COLO829 (cell line): ENCODE measurements around the gene OCRL.
A peak's percentile ranks its signal among the peaks of the same experiment; 100 is the strongest.
"Not testable (repeated sequence)": the region's sequence is repeated elsewhere in the genome, so short reads cannot be mapped to it uniquely, and the experiment has no call there.

Experiments
- DNase-seq: peaks from one replicate; pipeline ENCODE4 v3.0.0; 2012; ENCODE audit warnings: low spot score

OCRL gene

DNA sequence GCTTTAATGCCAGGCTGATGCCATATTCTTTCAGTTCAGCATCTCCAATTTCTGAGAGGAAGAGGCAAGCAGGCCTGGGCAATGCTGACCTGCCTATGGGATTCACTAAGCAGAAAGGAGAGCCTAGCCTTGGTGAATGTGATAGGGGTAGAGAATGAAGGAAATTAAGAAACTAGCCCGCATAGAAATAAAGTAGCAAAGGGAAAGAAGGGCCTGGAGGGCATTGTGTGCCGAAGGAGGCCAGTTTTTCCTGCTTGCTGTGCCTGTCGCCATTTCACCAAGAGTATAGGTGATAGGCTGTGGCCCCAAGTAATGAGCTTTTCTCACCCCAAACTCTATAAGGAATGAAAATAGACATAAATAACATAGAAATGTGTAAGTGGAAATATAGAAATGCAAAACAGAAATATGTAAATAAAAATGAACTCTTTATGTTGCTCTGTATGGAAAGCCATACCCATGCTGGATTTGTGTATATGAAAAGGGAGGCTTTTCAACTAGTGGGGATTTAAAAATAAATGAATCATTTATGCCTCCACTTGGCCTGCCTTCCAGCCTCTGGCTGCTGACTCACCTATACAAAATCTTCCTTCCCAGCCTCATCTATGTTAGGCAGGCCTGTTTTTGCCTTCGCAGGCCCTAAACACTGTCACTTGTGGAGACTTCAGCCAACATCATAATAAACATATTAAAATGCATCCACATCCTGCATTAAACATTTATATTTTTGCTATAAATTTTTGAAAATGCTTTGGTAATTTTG, 5.1 kb upstream of the OCRL start:
- peak; percentile 24 for DNase-seq

DNA sequence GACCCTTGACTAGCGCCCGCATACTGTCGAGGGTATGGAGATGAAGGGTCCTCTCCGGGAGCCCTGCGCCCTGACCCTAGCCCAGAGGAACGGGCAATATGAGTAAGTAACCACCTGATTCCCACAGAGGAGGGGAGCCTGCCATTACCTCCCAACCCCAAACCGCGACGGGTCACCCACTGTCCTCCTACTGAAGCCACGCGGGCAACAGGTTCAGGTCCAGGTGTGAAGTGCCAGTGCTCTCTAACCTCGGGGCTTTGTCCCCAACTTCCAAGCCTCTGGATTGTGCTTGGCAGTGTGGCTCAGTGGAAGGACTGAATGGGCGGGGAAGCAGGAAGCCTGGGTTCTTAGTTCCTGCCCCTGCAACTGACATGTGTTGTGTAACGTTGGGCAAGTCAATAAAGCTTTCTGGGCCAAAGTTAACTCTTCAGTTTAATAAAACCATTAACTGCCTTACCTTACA, 694 bp downstream of the OCRL start:
- DNase-seq: no peak

DNA sequence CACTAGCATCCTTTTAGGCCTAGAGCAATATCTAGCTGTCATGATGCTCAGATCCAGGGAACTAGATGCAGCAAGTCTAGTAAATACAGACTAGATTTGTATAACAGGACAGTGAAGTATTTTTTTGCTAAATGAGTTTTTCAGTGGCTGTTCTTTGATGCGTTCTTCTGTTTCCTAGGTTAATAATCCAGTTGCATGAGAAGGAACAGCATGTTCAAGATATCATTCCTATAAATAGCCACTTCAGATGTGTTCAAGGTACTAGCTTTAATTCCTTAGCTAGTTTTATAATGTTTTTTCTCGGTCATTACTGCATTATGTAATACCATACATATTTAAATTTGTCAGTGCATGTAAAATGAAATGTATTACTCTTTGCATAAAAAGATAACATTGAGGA, 4.7 kb downstream of the OCRL start:
- DNase-seq: no peak

DNA sequence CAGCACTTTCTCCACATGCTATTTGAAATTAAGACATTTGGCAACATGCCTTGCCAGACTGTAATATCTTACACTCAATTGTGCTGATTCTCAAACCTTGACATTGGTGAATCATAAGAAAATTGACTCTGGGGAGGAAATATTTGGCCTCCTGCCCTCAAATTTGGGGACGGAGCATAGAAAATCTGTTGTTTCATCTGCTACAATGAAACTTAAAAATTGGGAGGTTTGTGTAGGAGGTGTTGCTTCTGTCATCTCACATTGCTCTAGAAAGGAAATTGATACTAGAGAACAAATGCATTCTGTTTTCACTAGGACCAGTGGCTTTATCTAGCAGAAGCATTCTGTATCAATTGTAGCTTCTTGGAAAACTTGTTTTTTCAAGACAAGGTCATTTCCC, 5.3 kb downstream of the OCRL start:
- DNase-seq: no peak

DNA sequence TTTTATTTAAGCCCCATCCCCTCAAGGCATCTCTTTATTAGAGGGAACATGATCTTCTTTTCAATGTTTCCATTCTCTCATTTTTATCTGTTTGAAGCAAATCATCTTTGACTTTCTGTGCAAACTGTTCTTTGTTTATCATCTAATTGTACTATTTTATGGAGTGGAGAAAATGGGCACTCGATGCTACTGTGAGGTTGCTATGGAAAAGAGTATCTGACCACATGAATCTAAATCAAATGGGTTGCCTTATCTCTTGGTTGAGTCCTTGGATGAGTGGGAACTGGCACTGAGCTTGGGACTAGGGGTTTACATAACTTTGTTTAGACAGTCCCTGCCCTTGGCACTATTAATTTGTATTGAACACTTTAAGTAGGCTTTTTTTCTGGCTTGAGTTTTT, 9.1 kb downstream of the OCRL start:
- no peak for DNase-seq

DNA sequence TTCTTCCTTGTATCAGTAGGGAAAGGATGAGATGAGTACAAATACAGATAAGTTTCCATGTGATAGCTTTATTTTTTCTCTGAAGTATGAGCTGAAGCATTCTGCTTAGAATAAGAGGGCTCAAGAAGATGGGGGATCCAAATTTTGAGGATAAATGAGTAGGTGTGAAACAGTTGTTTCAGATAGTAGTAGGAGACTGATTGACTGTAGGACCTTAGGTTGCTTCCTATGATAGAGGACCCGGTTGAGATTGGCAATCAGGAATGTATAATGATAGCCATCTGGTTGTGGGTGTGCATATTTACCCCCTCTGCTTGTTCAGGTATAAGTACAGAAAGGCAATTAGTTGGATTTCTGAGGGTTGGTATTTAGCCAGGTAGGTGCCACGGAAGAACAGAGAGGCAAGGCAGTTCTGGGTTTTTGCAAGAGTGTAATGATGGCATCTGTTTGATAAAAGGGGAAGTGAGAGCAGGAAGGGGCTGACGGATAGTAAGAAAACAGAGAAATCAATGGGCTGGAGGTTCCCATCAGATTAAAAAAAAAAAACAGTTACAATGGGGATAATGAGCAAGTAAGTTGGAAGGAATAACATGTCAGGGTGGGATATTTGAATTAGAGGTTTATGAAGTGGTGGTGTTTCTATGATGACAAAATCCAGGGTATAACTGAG, 13.7 kb downstream of the OCRL start:
- no peak for DNase-seq

DNA sequence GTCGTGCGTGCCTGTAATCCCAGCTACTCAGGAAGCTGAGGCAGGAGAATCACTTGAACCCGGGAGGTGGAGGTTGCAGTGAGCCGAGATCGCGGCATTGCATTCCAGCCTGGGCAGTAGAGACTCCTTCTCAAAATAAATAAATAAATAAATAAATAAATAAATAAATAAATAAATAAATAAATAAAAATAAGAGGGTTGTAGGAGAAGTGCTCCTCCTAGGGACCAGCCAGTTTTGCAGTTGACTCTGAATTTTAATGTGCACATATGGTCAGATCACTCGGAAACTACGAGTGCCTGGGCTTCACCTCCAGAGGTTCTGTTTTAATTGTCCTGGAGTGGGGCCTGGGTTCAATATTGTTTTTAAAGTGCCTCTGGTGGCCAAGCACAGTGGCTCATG, 14.8 kb downstream of the OCRL start:
- DNase-seq: not testable (repeated sequence)

DNA sequence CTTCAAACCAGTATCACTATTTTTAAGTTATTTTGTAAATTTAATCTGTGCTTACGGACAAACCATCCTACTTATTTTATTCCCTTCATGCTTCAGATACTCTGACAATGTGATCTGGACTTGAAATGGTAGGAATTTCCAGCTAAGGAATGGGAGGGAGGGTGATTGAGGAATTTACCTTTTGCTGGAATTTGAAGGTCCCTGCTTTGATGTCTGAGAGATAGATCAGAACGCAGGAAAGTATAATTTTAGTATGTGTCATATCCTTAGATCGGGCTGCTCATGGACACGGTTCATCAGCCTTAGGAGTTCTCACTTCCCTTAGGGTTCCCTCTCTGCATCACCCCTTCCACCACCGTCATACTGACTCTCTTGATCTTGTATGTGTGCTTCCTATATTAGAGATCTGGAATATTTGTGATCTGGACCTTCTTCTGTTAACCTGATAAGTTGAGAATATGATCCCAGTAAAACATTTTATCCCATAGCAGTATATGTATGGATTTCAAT, 16.8 kb downstream of the OCRL start:
- DNase-seq: no peak

DNA sequence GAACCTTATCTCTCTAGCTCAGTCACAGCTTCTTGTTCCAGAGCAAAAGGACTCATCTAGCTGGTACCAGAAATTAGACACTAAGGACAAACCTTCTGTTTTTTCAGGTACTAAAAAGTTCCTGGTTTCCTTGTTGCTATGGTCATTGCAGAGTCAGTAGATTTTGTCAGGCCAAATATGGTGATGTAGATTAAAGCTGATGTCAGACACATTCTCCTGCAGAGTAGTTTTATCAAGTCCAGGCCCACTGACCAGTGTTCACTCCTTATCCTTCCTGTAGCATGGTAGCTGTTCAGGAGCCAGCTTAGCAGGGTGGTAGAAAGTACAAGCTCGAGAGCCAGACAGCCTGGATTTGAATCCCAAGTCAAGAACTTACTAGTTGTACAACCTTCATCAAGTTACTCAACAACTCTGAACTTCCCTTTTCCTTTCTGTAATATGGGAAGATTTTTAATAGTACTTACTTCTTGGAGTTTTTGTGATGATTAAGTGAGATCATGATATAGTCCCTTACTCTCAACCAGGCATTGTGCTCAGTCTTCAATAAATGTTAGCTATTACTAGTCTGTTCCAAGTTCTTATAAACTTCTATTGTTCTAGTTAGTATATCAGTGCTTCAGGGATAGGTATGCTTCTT, 17.9 kb downstream of the OCRL start:
- no peak for DNase-seq

DNA sequence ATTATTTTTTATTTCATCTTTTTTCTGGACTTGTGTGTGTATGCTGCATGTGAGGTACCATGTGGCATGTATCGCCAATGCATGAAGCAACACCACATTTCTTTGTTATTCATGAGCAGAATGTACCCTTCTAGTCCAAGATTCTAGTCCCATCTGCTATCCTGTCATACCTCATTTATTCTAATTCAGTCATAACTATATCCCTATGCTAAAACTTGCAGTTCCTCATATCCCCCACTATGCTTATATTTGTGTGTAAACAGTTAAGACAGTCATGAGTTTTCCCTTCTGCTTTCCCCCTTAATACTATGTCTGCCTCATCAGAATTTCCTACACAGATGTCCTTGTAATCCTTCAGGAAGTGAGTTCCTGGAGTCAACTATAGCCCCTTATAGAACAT, 19.7 kb downstream of the OCRL start:
- DNase-seq: no peak

DNA sequence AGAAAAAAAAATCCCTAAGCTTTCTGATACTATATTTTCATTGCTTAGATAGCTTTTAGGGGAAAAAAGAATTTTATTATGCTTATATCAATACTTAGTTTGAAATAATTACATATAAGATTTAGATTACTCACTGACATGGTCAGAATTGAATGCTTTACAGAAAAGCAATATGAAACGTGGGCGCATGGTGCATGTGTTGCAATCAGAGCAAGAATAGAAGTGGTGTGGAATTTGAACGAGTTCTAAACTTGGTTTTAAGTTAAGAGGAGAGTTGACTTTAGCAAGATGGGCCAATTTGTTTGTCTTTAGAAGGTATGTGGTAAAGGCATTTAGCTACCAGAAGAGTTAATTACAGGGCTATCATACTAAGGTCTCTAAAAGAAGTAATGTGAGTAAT, 21.4 kb downstream of the OCRL start:
- DNase-seq: no peak

DNA sequence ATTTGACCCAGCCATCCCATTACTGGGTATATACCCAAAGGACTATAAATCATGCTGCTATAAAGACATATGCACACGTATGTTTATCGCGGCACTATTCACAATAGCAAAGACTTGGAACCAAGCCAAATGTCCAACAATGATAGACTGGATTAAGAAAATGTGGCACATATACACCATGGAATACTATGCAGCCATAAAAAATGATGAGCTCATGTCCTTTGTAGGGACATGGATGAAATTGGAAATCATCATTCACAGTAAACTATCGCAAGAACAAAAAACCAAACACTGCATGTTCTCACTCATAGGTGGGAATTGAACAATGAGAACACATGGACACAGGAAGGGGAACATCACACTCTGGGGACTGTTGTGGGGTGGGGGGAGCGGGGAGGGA, 24.3 kb downstream of the OCRL start:
- not testable (repeated sequence) for DNase-seq

DNA sequence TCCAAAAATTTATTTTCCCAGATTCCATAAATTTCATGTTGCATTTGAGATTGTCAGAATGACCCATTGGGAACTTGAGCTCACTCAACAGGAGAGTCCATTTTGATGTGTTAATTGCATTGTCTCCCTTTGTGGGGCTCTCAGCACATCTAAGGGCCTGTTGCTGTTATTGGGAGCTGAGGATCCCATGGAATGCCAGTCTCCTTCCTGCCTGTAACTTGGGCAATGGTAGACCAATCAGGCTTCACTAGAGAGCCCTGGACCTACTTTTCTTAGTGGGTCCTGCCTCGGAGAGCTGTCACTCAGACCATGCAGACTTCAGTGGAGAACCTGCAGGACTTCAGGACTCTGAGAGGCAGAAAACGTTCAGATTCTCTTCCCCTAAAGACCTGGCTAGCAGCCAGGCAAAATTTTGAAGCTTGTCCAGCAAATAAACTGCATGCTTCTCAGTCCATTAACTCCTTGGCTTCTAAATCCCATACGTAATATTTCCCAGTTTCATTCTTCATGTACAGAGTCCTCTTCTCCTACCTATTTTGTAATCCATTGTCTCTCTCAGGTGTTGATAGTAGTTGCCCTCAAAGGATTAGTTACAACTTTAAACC, 25.1 kb downstream of the OCRL start:
- DNase-seq: no peak

DNA sequence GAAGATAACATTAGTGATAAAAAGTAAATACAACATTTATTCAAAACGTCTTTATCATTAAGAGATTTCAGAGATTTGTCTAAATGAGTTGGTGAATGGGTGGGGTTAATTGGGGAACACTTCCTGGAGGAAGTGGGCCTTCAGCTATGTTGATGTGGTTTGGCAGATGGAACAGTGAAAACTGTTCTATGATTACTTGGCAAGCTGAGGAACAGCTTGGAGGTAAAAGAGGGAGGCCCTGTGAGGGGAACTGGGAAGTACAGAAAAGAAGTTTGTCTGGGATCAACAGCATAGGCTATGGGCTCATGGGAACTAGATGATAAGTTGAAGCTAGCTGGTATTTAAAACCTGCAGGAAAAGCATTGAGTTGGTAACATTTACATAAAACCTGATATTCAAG, 26.0 kb downstream of the OCRL start:
- DNase-seq: no peak

DNA sequence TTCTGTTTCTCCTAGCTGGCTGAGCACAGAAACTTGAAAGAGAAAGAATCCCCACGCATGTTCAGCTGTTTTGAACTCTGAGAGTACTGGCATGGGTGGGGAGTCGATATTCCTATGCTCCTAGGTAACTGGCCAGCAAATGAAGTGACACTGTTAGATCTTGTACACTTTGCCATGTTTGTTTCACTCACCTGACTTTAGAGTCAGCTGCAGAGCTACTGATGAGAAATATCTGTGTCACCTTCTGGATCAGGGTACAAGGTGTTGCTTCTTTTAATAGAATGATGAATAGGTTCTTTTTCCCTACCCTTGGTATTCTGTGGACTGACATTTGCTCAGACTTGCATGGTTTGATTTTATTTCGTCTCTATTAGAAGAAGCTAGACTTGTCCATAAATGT, 28.3 kb downstream of the OCRL start:
- no peak for DNase-seq

DNA sequence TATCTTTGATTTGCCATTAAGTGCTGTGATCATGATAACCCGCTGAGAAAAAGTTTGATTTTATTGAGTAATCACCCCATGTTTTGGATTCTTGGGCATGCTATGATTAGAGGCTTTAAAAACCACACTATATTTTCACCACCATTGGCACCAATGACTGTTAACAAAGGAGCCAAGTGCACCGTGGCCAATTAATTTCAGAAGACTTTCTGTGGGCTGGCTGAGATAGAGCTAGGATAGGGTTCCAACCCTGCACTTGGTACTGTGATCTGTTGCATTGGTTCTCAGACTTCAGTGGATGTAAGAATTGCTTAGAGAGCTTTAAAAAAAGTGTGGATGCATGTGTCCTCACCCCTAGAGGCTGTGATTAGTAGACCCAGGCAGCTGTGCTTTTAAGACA, 32.4 kb downstream of the OCRL start:
- DNase-seq: no peak

DNA sequence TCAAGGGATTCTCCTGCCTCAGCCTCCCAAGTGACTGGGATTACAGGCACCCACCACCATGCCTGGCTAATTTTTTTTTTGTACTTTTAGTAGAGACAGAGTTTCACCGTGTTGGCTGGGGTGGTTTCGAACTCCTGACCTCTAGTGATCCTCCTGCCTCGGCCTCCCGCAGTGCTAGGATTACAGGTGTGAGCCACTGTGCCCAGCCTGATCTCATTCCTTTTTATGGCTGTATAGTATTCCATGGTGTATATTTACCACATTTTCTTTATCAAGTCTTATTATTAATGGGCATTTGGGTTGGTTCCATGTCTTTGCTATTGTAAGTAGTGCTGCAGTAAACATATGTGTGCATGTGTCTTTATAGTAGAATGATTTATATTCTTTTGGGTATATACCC, 33.6 kb downstream of the OCRL start:
- not testable (repeated sequence) for DNase-seq

DNA sequence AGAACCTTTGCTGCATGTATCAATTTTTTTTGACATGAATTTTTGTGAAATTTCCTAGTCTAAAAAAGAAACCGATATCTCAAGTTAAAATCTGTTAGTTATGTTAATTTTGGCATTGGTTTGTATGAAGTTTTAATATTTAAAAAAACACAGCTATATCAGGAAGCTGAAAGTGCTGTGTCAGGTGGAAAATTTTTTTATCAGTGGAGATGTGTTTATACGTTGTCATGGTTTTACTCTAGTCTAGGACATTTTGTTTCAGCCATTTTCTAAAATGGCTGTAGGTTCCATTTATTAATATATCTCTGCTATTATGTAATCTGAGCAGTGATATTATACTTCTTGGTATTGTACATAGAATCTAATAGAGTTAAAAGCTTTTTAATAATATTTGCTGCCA, 34.2 kb downstream of the OCRL start:
- DNase-seq: no peak

DNA sequence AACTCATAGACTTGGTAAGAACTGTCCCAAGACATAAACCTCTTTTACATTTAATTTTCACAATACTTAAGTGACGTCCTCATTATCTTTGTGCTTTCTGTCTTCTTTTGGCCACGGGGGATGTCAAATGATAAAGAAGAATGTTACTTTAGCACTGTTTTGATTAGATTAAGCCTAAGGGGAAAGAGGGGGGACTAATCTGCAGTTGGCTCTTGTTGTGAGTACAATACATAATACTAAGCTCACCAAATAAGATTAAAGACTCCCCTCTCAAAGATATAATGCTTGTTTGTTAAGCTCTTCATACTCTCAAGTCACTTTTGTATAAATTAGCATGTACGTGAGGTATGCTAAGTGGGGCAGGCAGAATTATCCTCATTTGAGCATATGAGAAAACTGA, 36.5 kb downstream of the OCRL start:
- no peak for DNase-seq

DNA sequence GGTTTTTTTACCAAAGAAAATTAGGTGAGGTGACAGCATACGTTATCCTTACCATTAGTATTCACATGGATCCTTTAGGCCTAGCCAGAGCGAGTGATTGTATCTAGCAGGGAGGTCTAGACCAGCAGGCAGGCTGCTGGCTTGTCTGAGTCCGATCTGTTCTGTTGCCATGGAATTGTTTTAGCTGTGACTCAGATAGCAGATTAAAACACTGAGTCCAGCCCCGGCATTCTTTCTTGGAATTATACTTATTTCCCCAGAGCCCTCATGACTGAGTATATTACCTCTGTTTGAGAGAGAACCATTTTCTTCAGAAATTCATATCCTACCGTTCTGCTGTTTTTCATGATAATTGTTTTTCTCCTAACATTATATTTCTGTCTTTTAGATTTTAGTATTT, 37.4 kb downstream of the OCRL start:
- DNase-seq: no peak

DNA sequence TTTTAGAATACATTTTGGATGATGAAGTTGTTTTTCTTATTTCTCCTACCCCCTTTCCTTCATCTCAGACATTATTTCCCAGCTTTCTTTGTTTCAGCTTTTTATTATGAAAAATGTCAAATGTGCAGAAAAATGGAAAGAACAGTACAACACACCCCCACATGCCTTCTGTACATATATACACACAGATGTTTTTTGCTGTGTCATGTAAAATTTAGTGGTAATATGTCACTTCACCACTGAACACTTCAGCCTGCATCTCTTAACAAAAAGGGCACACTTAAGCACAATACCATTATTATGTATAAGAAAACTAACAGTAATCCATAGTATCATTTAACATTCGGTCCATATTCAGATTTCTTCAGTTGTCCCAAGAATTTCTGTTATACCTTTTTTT, 37.8 kb downstream of the OCRL start:
- DNase-seq: no peak

DNA sequence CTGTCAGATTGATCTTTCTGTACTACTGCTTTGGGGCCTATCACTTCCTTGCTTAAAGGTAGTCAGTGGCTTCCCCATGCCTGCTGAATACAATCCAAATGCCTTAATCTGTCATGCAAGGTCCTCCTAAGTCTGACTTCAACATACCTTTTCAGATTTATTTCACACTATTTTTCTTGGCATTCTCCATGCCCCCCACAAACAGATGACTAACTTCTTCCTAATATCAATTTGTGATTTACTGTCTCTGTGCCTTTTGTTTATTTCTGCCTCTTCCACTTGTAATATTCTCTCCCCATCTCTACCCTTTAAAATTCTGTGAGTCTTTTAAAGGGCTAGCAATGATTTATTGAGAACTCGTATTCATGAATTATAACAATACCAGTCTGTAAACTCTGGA, 41.8 kb downstream of the OCRL start:
- DNase-seq: no peak

DNA sequence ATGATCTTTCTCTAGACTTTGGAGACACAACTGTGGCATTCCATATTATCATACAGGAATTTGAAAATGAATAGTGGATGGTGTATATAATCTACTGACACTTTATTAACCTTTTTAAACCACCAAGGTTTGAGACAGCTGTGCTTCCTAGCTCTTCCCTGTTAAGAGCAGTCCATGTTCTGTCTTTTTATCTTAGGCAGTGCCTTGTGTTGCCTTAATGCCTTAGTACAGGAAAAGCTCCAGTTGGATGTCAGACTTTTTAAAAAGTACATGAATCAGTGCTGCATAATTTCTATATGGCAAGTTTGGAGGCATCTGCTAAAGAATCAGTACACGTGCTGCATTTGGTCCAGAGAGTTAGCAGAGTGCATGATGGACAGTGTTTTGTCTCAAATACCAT, 45.1 kb downstream of the OCRL start:
- DNase-seq: no peak
